SK-N-SH treated with all-trans-retinoic acid at 6 μM for 48 hours (cell line): ENCODE measurements around the gene SETD4.

ENCODE experiments used
- ESRRG ChIP-seq: fragments of 250-450 bp; sonication (Bioruptor Pico); IDR thresholded peaks from 2 replicates; pipeline ENCODE4 v1.6.1; 2021; ENCODE audit warnings: mild to moderate bottlenecking
- ISL1 ChIP-seq: fragments of 250-450 bp; sonication (Bioruptor Pico); IDR thresholded peaks from 2 replicates; pipeline ENCODE4 v2.1.2; 2022; ENCODE audit warnings: mild to moderate bottlenecking, moderate library complexity
- ZNF565 ChIP-seq: fragments of 450-650 bp; formaldehyde crosslinking; conservative IDR thresholded peaks from 2 replicates; pipeline ENCODE4 v1.5.0; 2020; ENCODE audit warnings: low read depth, mild to moderate bottlenecking, moderate library complexity
- TF ChIP-seq, protein P1 (sequence below): fragments of 250-450 bp; sonication (Bioruptor Pico); IDR thresholded peaks from 2 replicates; pipeline ENCODE4 v1.5.1; 2020; ENCODE audit warnings: low read depth, mild to moderate bottlenecking, moderate library complexity

DNA sequence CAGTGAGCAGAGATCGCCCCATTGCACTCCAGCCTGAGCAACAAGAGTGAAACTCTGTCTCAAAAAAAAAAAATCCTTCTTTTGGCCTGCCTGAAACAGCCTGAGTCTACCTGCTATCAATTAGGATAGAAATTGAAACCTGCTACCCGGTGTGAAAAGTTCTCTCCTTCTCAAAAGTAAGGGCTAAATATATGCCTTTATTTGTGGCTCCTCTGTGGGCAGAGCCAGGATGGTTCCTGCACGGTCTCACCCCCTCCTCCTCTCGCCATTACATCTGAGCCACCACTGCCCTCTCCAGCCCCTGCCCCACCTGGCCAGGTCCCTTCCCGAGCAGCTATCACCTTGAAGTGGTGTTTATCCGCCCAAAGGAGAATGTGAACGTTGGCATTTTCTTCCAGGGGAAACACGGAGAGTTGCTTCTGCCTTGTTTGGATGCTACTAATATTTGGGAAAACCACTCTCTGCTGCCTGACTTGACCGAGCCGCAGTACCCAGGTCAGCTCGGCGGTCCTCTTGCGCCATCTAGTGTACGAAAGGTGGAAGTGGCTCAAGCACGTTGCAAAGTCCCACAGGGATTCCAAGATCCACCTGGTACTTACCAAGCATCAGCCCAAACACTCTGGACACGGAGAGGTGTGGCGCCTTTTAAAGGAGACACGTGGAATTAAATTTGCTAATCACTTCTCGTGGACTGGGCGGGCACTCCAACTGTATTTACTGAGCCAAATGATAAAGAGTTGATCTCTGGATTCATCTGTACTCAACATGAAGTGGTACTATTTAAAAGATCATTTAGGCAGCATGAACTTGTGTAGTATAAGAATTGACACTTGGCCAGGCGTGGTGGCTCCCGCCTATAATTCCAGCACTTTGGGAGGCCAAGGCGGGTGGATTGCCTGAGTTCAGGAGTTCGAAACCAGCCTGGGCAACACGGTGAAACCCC is 31.9 kb downstream of the SETD4 start:
- TF ChIP-seq ESRRG (CRISPR knock-in tag) (no peak), ZNF565 (CRISPR knock-in tag) (no peak), ISL1 (CRISPR knock-in tag) (no peak)
- TF ChIP-seq, protein P1, sequence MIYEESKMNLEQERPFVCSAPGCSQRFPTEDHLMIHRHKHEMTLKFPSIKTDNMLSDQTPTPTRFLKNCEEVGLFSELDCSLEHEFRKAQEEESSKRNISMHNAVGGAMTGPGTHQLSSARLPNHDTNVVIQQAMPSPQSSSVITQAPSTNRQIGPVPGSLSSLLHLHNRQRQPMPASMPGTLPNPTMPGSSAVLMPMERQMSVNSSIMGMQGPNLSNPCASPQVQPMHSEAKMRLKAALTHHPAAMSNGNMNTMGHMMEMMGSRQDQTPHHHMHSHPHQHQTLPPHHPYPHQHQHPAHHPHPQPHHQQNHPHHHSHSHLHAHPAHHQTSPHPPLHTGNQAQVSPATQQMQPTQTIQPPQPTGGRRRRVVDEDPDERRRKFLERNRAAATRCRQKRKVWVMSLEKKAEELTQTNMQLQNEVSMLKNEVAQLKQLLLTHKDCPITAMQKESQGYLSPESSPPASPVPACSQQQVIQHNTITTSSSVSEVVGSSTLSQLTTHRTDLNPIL (CRISPR knock-in tag) = no peak
